ACHN (cell line): ENCODE data around the gene TPRG1.
"Not testable (repeated sequence)": the region's sequence is repeated elsewhere in the genome, so short reads cannot be mapped to it uniquely, and the experiment has no call there.

Experiments used
- DNase-seq: peaks from one replicate; pipeline ENCODE4 v3.0.0-alpha.2; 2015
- in situ Hi-C: cut with HindIII; loops from 2 replicates; pipeline ENCODE4 v1.10.0; 2017; ENCODE audit warnings: low sequenced_read_pairs, low pct_ligation_motif_present, low pct_unique_long_range_greater_than_20kb

Gene TPRG1

GRCh38 chr3:189325454-189325853 lies 153.7 kb downstream of the TPRG1 start:
- in situ Hi-C loops = no loop called here
- DNase-seq = no peak

GRCh38 chr3:189329630-189330029 lies 157.9 kb downstream of the TPRG1 start:
- DNase-seq, in situ Hi-C loops: not testable (repeated sequence)

- no peak for DNase-seq
- in situ Hi-C loops = no loop called here
Measured at GRCh38 chr3:189330066-189330465, 158.3 kb downstream of the TPRG1 start.

- in situ Hi-C loops = no loop called here
- no peak for DNase-seq
Measured at GRCh38 chr3:189331002-189331418, 159.2 kb downstream of the TPRG1 start.

GRCh38 chr3:189334064-189334920 lies 162.5 kb downstream of the TPRG1 start:
- DNase-seq = no peak
- in situ Hi-C loops = no loop called here

- no peak for DNase-seq
Measured at GRCh38 chr3:189337673-189338091, 165.9 kb downstream of the TPRG1 start.

GRCh38 chr3:189338366-189338765 lies 166.6 kb downstream of the TPRG1 start:
- in situ Hi-C loops = no loop called here
- DNase-seq = no peak

More at GRCh38 chr3:189337673-189338091, 165.9 kb downstream of the TPRG1 start:
- in situ Hi-C loops = no loop called here

- DNase-seq = no peak
Measured at GRCh38 chr3:189339996-189340395, 168.2 kb downstream of the TPRG1 start.

GRCh38 chr3:189340680-189341460 lies 169.1 kb downstream of the TPRG1 start:
- peak; percentile 38 for DNase-seq
- in situ Hi-C loops = no loop called here

More at GRCh38 chr3:189339996-189340395, 168.2 kb downstream of the TPRG1 start:
- in situ Hi-C loops = no loop called here

- in situ Hi-C loops = no loop called here
- DNase-seq = no peak
Measured at GRCh38 chr3:189342811-189343210, 171.0 kb downstream of the TPRG1 start.

GRCh38 chr3:189344996-189345395 lies 173.2 kb downstream of the TPRG1 start:
- DNase-seq = no peak
- in situ Hi-C loops = no loop called here

- in situ Hi-C loops = no loop called here
- no peak for DNase-seq
Measured at GRCh38 chr3:189349772-189350171, 178.0 kb downstream of the TPRG1 start.

GRCh38 chr3:189353318-189353965 lies 181.7 kb downstream of the TPRG1 start:
- in situ Hi-C loops = no loop called here
- DNase-seq = no peak

GRCh38 chr3:189353988-189354889 lies 182.5 kb downstream of the TPRG1 start:
- in situ Hi-C loops = no loop called here
- no peak for DNase-seq

- no peak for DNase-seq
- in situ Hi-C loops = no loop called here
Measured at GRCh38 chr3:189355115-189355480, 183.3 kb downstream of the TPRG1 start.

GRCh38 chr3:189355481-189356201 lies 183.9 kb downstream of the TPRG1 start:
- no peak for DNase-seq
- in situ Hi-C loops = no loop called here

- in situ Hi-C loops = no loop called here
- no peak for DNase-seq
Measured at GRCh38 chr3:189360291-189360690, 188.5 kb downstream of the TPRG1 start.
